ENCODE results near the gene CCDC32.

DNA sequence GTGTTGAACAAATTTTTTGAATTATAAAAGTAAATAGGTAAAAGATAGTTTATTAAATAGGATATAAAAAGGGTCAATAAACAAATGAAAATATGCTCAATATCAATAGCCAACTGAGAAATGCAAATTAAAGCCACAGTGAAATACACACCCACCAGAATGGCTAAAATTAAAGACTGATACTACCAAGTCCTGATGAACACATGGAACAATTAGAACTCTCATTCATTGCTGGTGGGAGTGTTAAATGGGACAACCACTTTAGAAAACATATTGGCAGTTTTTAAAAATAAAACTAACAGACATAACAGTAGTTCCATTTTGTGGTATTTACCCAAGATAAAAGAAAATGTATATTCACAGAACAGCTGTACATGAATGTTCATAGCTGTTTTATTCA is 41.2 kb downstream of the CCDC32 start:
- TF ChIP-seq, protein P1, sequence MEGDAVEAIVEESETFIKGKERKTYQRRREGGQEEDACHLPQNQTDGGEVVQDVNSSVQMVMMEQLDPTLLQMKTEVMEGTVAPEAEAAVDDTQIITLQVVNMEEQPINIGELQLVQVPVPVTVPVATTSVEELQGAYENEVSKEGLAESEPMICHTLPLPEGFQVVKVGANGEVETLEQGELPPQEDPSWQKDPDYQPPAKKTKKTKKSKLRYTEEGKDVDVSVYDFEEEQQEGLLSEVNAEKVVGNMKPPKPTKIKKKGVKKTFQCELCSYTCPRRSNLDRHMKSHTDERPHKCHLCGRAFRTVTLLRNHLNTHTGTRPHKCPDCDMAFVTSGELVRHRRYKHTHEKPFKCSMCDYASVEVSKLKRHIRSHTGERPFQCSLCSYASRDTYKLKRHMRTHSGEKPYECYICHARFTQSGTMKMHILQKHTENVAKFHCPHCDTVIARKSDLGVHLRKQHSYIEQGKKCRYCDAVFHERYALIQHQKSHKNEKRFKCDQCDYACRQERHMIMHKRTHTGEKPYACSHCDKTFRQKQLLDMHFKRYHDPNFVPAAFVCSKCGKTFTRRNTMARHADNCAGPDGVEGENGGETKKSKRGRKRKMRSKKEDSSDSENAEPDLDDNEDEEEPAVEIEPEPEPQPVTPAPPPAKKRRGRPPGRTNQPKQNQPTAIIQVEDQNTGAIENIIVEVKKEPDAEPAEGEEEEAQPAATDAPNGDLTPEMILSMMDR (IDR thresholded peaks at IDR 0.05), result no peak
- no peak for TF ChIP-seq POLR2A (IDR thresholded peaks at IDR 0.05)

Data from uterus (tissue), 2 donors.